Measurements from ENCODE around the gene TBK1.
A peak's percentile ranks its signal among the peaks of the same experiment; 100 is the strongest.

TBK1 gene

DNA sequence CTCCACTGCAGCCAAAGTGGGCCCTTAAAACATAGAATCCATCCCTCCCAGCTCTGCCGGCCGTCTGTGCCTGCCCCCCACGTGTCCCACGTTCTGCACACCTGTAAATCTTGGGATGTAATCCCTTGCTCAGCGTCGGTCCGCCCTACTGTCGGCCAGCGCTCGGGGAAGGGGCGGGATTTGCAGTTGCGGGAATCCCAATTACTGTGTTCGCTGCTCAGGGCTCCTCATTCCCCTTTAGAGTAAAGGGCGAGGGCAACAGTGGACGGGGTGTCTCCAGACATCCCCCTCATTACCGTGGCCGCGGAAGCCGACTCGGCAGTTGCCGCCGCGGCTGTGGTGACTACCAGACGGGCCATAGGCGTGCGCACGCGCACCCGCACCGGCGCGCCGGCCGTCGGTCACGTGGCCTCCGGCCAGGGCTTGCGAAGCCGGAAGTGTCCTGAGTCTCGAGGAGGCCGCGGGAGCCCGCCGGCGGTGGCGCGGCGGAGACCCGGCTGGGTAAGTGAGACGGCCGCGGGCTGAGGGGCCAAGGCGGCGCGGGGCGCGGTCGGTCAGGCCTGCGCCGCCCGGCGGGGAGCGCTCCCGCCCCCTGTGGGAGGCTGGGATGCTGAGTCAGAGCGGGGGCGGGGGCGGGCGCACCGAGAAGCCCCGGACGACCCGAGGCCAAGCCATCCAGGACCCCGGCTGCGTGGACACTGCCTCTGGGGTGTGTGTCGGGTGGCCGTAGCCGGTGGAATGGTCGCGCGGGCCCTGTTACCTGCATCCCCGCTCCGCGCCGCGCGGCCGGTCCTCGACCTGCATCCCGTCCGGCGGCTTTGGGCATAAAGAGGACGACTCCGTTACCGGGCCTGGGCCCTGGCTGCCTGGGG is at the start of gene TBK1:
Gene TBK1, plus strand, starts transcription at position 434 of the 872 bp plus-strand sequence. CDS start 3,751 bp downstream, outside the sequence.
- peak; percentile 67 to 68 for DNase-seq (ENCODE audit: low read depth in 2 of 2)

DNA sequence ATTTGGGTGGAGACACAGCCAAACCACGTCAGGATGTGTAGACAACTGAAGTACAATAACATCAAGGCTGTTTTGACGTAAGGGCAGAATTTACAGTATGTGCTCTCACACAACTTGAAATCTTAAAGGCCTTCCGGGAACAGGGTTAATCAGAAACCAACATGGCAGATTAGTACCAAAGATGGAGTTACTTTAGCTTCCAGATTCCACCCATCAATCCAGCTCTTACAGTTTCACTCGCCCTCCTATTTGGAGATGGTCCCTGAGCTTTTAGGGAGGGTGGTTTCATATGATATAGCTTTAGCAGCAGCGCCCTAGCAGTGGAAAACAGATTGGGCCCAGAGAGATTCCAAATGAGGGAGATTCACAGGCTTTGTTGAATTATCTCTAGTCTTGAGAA is 49.7 kb upstream of the TBK1 start:
- DNase-seq (ENCODE audit: low read depth in 2 of 2): no peak

DNA sequence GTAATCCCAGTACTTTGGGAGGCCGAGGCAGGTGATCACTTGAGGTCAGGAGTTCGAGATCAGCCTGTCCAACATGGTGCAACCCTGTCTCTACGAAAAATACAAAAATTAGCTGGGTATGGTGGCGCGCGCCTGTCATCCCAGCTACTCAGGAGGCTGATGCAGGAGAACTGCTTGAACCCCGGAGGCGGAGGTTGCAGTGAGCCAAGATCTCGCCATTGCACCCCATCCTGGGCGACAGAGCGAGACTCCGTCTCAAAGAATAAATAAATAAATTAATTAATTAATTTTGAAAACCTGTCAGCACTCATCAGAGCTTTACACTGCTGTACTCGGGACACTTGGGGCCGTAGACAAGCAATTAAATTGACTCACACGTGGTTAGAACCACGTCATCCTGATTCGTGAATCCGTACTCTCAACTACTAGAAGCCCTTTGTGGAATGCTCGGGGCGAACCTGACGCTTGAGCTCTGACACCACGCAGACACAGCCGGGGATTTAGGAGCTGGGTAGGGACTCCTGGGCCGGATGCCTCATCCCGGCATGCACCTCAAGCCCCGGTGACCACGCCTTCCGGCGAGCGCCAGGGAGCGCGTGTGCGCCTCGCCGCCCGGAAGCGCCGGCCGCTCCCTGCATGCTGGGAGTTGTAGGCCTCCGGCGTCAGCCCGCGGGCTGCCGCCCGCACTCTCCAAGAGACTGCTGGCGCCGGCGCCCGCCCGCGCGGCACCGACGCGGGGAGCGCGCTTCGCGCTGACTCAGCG is 48.0 kb upstream of the TBK1 start, which contains the start of gene XPOT:
Gene XPOT, plus strand, starts transcription at position 686 of the 763 bp plus-strand sequence. CDS start 5,644 bp downstream, outside the sequence.
- peak; percentile 86 to 88 for DNase-seq (ENCODE audit: low read depth in 2 of 2)

DNA sequence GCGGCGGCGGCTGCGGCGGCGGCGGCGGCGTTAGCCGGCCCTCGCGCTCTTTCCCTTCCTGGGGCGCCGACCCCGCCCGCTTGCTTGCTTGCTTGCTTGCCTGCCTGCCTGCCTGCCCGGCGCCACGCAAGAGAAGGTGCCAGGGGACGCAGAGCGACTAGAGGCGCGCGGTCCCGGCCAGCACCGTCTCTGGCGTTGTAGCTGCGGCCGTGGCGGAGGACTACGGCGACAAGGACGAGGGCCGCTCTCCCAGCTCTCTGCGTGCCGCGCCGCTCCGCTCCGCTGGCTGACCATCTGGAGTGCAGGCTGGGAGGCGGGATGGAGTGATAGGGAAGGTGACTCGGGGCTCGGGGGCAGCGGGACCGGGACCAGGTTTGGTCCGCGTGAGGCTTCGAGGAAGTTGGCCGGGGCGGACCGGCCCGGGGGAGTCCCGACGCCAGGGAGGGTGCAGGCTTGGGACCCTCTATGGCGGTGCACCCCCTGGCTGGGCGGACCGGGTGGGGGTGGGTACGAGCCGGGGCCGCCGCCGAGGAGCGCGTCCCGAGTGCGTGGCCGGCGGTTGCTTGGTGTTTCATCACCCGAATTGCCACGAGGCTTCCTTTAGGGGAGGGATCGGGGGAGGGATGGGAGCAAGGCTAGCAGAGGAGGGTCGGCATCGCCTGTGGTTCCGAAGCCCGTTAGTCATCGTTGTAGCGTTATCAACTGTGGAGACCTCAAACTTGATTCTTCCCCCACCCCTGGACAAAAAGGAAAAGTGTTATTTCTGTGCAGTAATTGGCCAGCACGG is 47.3 kb upstream of the TBK1 start:
- peak; percentile 51 to 58 for DNase-seq (ENCODE audit: low read depth in 2 of 2)

DNA sequence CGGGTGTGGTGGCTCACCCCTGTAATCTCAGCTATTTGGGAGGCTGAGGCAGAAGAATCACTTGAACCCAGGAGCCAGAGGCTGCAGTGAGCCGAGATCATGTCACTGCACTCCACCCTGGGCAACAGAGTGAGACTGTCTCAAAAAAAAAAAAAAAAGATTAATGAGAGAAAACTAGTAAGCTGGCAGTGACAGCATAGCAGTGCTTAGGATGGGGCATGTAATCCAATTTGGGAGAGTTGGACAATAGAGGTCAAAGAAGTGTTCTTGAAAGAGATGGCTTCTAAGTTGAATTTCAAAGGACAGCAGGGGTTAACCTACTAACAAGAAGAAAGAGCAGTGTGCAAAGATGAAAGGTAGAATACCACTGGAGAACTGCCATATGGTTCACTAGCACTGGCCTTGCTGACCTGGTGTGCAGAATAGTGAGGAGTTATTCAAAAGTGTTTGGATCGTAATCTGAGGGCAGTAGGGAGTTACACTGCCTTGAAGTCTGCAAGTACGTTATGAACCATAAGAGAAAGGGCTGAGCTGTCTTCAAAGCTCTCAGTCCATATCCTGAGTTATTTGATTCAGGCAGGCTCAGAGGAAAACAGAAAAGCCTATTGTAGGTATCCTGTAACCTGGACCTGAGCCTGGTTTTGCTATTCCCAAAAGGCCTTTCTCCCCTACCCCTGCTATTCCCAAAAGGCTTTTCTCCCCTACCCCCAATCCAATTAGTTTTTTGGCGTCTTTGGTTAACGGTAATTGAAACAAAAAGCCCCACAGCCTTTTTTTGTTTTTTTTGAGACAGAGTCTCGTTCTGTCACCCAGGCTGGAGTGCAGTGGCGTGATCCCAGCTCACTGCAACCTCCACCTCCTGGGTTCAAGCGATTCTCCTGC is 44.3 kb upstream of the TBK1 start:
- no peak for DNase-seq (ENCODE audit: low read depth in 2 of 2)

DNA sequence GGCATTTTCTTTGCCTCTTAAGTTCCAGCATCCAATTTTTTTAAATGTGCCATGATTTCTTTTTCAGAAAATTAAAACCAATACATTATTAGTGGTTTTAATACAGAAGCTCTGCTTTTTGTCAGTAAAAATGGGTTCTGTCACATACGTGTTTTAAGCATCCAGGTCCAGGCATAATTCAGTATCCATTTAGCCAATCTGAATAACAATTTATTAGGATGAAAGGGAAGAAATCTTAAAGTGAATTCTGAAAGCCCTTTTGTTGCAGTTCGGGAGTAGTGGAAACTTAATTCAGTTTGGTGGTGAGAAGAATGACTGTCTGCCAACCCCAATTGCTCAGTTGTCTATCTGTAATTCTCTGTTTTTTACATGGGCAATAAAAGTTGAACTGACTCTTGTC is 40.5 kb upstream of the TBK1 start:
- no peak for DNase-seq (ENCODE audit: low read depth in 2 of 2)

DNA sequence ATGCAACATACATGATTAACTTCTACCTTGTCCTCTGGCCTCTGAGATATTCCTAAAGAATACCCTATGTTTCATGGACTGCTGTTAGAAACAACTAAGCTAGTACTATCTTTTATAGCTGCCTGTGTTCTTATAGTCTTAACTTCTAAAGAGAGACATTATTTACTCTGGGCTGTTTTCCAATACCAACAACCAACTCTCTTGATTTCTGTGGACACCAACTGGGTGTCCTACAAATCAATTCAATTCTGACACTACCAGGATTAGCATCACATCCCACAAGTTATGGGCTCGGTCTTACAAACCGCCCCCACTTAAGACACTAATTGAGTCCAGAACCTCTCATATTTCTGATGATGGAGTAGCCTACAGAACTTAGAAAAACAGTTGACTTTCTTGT is 39.5 kb upstream of the TBK1 start:
- DNase-seq (ENCODE audit: low read depth in 2 of 2): no peak

DNA sequence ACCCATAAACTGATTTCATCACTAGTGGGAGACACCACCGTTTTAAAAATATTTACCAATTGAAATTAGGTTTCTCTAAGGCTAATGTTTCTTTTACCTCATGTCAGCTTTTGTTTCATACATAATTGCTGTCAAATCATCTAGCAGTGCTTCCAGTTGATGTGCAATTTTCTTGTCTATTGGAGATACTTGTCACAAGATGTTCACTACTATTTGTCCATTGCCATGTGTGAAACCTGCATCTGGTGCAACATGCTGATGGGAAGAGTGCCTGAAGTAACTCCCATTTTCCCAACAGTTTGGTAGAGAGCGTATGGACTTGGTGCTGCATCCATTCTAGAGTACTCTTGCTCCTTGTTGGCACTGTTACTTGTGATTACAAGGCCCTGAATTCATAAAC is 38.0 kb upstream of the TBK1 start:
- DNase-seq (ENCODE audit: low read depth in 2 of 2): no peak

DNA sequence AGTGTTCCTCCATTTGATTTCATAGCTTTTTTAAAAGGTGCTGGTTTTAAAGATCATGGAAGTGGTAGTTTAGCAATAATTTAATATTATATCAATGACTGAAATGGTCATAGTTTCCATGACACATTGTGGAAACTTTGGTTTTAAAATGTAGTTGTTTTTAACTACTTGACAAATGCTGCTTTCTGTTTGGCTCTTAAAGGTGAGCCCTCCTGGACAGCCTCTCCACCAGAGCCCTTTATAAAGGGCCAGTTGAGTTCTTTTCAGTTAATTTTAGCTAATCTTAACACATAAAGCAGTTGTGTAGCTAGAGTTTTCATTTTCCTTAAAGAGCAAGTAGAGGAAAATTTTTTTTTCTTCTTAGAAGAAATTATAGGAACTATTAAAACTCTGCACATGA is 33.7 kb upstream of the TBK1 start:
- DNase-seq (ENCODE audit: low read depth in 2 of 2): no peak

DNA sequence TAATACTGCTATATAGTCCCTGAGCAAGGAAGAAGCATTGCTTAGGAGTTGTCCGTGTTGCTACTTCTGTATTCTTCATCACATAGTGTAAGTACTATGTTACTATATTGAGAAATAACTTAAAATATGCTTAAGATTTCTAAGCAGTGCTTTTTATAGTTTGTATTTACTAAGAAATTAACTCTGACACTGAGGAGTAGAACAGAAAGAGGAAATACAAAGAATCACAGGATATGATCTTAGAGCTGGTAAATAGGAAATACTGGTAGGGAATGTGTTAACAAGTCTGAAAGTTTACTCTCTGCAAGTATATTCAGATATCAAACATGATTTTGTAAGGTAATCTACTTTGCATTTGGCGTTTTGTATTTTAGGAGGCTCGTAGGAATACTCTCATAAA is 32.2 kb upstream of the TBK1 start:
- no peak for DNase-seq (ENCODE audit: low read depth in 2 of 2)

DNA sequence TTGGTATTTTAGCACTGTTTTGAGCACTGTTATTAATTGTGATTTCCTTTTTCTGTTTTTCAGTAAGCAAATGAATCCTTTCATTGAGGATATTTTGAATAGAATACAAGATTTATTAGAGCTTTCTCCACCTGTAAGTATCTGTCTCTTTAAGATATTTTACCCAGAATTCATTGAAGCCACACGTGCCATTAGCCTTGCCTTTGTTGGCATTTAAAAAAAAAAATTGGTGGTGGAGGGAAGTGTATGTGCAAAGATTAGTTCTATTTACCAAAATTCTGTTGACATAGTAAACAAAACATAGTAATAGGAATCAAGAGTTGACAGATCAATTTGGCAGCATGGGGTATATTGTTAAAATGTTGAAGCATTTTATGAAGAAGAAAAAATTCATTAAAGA is 23.9 kb upstream of the TBK1 start:
- DNase-seq (ENCODE audit: low read depth in 2 of 2): no peak

DNA sequence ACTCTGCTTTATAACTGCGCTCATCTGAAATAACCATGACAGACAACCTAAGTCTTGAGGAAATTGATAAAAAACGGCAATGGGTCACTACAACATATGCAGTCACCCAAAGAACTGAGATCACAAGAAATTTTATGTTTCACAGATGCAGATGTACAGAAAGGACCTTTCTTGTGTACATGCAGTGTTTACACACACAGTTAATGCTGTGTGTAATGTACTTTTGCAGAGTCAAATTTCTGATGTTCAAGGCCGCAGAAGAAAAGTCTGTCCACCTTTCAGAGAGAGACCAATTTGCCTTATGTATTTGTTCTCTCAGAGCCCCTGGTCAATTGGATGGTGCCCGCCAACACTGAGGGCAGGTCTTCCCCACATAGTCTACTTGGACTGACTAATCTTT is 23.0 kb upstream of the TBK1 start:
- DNase-seq (ENCODE audit: low read depth in 2 of 2): no peak

DNA sequence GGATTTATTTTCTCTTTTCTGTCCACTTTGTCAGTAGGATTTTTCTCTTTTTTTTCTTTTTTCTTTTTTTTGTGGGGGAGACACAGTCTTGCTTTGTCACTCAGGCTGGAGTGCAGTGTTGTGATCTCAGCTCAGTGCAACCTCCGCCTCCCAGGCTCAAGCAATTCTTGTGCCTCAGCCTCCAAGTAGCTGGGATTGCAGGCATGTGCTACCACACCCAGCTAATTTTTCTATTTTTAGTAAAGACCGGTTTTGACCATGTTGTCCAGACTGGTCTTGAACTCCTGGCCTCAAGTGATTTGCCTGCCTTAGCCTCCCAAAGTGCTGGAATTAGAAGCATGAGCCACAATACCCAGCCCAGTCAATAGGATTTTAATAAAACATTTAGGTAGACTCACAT is 21.0 kb upstream of the TBK1 start:
- no peak for DNase-seq (ENCODE audit: low read depth in 2 of 2)

DNA sequence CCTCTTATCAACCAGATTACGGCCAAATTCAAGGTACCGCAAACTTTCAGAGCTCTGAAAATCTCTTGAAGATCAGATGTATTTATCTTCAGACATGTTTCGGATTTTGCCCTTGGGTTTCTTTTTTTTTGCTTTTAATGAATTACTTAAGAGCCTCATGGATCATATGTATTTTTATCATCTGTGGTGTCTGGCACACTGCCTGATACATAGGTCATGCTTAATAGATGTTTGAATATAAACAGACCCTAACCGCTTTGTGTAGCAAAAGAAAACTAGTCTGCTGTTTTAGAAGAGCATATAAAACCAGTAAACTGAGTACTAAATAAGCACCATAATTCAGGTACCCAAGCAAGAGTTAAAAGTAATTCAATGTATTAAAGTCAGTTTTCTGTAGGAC is 20.1 kb upstream of the TBK1 start:
- DNase-seq (ENCODE audit: low read depth in 2 of 2): no peak

DNA sequence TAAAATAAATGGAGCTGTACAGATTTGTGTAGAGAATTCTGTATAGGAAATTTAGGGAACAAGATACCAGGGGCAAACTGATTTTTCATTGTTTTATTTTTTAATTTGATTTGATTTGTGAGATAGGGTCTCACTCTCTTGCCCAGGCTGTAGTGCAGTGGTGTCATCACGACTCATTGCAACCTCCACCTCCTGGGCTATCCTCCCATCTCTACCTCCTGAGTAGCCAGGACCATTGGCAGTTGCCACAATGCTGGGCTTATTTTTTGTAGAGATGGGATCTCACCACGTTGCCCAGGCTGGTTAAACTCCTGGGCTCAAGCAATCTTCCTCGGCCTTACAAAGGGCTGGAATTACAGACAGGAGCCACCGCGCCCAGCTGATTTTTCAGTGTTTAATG is 18.0 kb upstream of the TBK1 start:
- no peak for DNase-seq (ENCODE audit: low read depth in 2 of 2)

DNA sequence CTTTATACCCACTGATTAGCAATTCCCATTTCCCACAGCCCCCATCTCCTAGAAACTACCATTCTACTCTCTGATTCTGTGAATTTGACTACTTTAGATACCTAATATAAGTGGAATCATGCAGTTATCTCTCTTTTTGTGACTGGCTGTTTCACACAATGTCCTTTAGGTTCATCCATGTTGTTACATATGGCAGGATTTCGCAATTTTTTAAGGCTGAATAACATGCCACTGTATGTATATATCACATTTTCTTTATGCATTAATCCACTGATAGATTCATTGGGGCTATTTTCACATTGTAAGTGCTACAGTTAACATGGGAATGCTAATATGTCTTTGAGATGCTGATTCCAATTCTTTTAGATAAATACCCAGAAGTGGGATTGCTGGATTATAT is 11.8 kb upstream of the TBK1 start:
- DNase-seq (ENCODE audit: low read depth in 2 of 2): no peak

DNA sequence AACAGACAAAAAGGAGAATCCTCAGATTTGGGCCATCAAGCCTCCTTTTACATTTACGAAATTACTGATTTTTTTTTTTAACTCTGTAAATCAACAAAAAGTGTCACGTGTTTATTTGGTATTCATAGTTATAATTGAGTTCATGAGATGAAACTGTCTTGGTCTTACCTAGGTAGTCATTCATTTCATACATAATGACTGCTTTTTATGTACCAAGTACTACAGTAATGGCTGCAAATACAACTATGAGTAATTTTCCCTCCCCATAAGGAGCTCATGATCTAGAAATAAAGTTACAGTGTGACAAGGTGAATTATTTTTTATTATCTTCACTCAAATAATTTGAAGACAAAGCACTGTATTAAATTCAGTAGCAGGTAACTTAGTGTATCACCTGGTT is 6.4 kb upstream of the TBK1 start:
- no peak for DNase-seq (ENCODE audit: low read depth in 2 of 2)

DNA sequence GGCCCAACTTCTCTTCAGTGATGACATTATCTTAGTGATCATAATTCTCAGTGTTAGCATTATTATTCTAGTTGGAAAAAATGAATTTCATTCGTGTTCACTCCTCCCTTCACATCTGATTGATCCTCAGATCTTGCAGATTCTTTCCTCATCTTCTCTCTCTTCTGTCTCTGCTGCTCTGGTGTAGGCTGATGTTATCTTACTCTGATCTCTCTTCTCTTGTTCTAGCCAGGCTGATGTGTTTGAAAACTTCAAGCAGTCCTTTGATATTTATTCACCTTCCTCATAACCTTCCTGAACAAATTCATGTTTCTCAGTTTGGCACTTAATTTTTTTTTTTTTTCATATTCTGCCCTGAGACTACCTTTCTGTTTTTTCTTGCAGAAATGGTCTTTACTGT is 5.6 kb upstream of the TBK1 start:
- DNase-seq (ENCODE audit: low read depth in 2 of 2): no peak

DNA sequence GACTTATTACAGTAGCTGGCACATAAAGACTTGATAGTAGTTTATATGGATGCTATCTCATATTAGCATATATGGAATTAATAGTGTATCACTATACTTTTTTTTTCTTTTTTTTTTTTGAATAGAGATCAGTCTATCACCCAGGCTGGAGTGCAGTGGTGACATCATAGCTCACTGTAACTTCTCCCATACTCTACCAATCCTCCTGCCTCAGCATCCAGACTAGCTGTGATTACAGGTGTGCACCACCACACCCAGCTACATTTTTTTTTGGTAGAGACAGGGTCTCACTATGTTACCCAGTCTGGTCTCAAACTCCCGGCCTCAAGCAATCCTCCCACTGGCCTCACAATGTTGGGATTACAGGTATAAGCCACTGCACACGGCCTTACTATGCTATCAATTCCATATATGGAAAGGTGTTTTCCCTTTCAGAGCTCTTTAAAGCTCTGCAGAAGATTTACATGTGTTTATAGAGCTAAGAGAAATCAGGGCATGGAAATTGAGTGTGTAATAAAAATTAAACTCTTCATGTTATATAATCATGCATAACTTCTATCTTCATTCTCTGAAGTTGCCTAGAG is 1.8 kb upstream of the TBK1 start:
- no peak for DNase-seq (ENCODE audit: low read depth in 2 of 2)

DNA sequence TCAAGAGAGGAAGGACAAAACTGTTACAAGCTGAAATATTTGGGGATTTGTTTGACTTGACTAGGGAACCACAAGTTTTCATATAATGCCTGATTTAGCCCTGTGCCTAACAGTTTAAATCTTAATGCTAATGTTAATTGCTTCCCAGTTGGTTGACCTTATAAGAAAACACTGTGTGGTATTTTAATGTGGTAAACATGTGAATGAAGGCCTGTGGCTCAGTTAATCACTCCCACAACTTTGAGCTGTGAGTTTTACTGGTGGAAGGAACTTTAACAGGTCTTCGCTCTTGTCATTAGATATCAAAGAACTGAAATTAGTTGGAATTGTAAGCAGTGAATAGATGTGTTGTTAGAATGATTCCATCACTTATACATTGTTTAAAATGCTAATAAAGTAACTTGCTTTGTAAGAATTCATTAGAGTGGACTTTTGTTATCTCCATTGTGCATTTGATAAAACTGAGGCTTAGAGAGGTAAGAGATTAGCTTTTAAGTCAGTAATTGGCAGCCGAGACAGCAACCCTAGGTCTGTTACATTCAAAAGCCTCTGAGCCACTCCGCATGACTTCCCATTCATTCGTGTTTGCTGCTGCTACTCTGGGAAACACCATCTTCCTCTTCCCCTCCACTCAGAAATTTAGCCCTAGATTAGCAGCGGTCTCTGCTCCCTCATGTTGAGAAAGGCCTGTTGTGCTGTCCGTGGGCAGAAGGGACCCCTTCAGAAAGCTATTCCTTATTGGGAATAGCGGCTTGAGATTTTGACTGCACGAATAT is 1.0 kb upstream of the TBK1 start:
- no peak for DNase-seq (ENCODE audit: low read depth in 2 of 2)

All from stimulated activated CD8-positive, alpha-beta memory T cell treated with anti-CD3 and anti-CD28 coated beads, Interleukin-2, amount 100 ng/mL, for 48 hours (primary cell).